WTC11 (cell line): ENCODE results near the gene EXOSC6.
"Not testable (repeated sequence)": the region's sequence is repeated elsewhere in the genome, so short reads cannot be mapped to it uniquely, and the experiment has no call there.

ENCODE experiments used
- ATF3 ChIP-seq: sonication (generic); formaldehyde crosslinking; conservative IDR thresholded peaks from 2 replicates; pipeline ENCODE4 v1.8.1; 2022; ENCODE audit warnings: mild to moderate bottlenecking, missing genetic modification reagents
- CTCF ChIP-seq: fragments of 200-600 bp; IDR thresholded peaks from 2 replicates; pipeline ENCODE4 v1.8.0; 2022; ENCODE audit warnings: antibody characterized with exemption
- FOXP1 ChIP-seq: sonication (generic); formaldehyde crosslinking; IDR thresholded peaks from 2 replicates; pipeline ENCODE4 v1.8.0; 2022; ENCODE audit warnings: missing genetic modification reagents, mild to moderate bottlenecking, moderate library complexity, borderline replicate concordance
- GABPB1 ChIP-seq: sonication (generic); formaldehyde crosslinking; IDR thresholded peaks from 2 replicates; pipeline ENCODE4 v1.8.1; 2023; ENCODE audit warnings: mild to moderate bottlenecking, missing genetic modification reagents
- MAX ChIP-seq: sonication (generic); formaldehyde crosslinking; IDR thresholded peaks from 2 replicates; pipeline ENCODE4 v1.8.0; 2022; ENCODE audit warnings: mild to moderate bottlenecking, missing genetic modification reagents
- SMAD3 ChIP-seq: sonication (generic); formaldehyde crosslinking; IDR thresholded peaks from 2 replicates; pipeline ENCODE4 v1.8.0; 2022; ENCODE audit warnings: missing genetic modification reagents, mild to moderate bottlenecking, borderline replicate concordance

- not testable (repeated sequence) for TF ChIP-seq ATF3 (CRISPR knock-in tag); SMAD3 (CRISPR knock-in tag); MAX (CRISPR knock-in tag); CTCF; FOXP1 (CRISPR knock-in tag); GABPB1 (CRISPR knock-in tag)
Measured at GRCh38 chr16:70204010-70204409, 47.7 kb downstream of the EXOSC6 start.
